Dedifferentiated amniotic fluid mesenchymal stem cell (primary cell): ENCODE measurements around the gene CAMTA1.

Experiments used
- DNase-seq: peaks from one replicate; pipeline ENCODE4 v3.0.0-alpha.2; 2016; ENCODE audit errors: extremely low spot score

CAMTA1 gene

DNA sequence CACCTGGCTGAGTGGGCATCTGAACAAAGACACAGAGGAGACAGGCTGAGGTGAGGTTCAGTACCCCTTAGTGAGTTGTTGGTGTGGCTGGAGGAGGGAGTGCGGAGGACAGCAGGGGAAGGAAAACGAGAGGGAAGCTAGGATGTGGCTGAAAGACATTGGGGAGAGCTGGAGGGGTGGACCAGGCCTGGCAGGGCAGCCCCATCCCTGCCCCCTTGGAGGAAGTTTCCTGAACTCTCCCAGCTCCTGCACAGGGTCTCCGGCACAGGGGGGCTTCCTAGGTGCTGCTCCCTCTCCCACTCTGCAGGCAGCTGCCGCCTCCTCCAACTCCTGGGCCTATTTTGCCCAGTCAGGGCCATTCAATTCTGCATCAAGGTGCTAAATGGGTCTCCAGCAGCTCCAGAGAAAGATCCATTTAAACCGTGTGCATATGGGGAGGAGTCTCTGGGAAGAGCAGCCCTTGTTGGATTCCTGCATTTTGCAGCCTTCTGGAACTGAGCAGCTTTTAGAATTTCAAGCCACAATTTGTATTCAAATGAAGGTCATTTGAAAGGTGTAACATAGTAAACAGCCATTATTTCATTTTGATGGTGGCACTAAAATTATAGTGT lies 193.9 kb downstream of the CAMTA1 start:
- DNase-seq, result no peak

DNA sequence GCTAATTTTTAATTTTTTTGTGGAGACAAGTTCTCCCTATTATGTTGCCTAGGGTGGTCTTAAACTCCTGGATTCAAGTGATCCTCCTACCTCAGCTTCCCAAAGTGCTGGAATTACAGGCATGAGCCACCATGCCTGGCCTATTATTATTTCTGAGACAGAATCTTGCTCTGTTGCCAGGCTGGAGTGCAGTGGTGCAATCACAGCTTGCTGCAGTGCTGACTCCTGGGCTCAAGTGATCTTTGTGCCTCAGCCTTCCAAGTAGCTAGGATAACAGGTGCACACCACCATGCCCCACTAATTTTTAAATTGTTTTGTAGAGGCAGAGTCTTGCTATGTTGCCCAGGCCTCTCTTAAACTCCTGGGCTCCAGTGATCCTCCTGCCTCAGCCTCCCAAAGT lies 196.3 kb downstream of the CAMTA1 start:
- DNase-seq, result no peak

DNA sequence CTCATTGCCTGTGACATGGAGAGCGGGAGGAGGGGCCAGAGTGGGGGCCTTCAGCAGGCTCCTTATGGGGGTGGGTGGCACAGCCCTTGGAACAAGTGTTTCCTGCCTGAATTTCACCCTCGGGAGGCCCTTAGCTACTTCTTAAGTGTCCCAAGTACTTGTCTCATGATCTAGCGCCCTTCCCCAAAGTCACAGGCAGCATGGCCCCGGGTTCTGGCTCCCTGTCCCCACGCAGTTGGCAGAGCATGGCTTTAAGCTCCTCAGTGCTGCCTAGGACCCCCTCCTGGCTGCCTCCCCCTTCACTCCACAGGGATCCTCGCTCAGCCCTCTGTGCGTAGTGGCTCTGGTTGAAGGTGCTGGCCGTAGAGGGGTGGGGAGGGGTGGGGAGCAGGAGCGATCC lies 197.2 kb downstream of the CAMTA1 start:
- no peak for DNase-seq

DNA sequence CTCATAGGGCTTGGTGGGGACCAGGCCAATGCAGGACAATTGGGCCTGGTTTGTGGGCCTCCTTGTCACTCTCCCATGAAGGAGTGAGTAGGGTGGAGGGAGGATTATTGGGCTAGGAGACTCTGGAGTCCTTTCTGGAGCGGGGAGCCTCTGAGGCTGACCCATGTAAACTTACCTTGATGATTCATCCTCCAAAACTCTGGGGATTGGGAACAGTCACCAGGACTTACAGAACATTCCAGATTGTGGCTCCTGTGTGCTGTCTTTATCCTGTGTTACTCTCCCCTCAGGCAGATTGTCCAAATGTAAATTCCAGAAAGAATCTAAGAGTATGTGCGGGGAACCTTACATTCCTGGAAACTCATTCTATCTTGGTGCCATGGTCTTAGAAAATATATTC lies 197.6 kb downstream of the CAMTA1 start:
- DNase-seq, result no peak

DNA sequence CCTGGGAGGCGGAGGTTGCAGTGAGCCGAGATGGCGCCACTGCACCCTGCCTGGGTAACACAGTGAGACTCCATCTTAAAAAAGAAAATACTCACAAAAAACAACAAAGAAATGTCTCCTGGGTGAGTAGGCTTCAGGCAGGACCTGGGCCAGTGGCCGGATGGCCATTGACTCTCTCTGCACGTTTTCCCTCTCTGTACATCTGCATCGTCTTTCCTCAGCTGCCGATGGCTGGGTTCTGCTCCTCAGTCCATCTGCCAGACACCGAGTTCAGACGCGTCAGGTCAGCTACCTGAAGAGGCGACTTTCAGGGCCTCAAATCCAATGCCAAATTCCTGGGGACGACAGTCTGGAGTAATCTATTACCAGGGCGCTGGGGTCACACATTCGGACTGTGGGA lies 199.3 kb downstream of the CAMTA1 start:
- DNase-seq, result no peak

DNA sequence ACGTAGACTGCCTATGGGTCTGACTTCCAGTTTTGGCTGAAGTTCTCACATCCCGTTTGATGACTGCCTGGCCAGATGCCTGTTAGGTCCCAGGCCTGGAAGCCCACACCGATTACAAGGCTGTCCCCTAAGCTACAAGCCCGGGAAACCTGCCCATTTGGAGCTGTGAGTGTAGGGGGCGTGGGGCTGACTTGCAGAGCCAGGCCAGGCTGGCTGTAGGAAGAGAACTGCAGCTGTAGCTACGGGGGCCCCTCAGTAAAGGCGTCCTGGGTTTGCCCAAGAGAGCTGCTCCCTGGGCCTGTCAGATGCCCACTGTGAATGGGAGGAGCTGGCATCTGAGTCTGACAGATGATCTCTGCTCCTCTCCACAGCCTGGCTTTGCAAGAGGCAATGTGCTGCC lies 199.7 kb downstream of the CAMTA1 start:
- no peak for DNase-seq

DNA sequence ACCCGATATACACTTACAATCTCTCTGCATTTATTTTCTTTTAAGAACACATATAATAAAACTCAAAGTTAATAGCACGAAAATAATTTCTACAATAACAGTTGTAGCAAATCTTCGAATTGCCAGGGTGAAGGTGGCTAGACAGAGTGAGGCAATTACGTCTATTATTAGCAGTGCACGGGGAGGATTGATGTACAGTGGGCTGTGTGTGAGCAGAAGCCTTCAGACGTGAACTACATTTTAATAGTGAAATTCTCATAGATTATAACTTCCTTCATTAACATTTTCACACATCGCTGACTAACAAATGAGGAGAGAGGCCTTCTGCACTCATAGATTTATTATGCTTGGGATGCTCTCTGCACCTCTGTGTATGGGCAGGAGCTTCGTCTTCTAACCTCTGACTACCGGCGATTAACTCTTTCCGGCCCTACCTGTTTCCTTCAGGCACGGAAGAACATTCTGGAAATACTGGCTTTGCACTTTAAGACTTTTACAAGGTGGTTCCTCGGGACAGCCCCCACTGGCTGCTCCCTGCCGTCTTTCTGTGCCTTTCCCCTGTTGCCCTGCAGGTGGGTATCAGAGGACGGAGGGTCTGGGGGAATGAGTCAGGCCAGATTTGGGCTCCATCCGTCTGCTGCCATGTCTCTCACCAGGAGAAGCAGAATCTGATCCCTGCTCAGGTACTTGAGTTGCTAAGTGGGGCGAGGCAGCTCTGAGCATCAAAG lies 200.5 kb downstream of the CAMTA1 start:
- DNase-seq, result no peak

DNA sequence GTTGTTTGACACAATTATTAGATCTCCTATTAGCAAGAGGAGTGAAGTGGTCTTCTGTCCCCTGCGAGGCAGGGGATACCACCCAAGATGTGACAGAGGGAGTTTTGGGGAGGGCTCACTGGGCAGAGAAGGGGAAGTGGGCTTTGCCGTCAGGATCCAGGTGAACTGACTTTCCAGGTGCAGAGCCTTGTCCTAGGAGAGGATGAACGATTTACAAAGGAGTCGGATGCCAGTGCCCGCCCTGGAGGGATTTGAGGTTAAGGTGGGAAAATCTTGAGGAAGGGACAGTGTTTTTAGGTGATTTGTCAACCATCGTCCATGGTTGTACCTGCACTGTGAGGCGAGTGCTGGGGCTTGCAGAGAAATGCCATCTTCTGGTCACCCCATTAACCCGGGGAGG lies 201.0 kb downstream of the CAMTA1 start:
- no peak for DNase-seq

DNA sequence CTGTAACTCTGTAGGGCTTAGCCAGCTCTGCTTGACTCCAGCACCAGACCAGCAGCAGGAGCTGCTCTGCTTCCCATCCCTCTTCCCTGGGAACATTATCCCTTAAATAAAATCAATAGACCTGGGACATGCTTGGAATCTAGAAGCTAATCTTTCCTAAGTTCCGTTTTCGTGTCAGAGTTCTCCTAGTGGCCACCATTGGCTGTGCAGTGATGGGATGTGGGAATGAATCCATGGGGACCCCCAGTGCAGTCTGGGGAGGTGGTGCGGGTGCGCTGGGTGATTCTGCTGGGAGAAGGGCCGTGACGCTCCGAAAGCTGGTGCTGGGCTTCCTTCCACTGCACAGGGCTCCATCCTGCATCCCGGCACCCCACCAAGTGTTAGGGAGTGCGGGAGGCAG lies 202.7 kb downstream of the CAMTA1 start:
- DNase-seq, result no peak

DNA sequence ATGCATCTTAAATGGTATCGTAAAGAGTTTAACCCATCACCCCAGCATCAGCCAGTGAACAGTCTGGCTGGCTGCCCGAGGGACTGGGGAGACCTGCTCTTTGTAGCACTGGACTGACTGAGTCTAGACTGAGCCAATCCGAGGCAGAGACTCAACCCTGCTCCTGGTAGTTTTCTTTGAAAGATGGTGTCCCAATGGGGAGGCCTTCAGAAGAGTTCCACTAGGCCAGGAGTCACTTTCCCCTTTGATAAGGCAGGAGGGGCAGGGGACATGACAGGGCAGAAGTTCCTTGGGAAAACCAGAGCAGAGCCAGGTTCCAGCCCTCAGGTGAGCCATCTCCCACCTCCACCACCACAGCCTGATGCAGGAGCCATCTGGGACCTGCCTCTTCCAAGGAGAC lies 203.5 kb downstream of the CAMTA1 start:
- DNase-seq, result no peak

DNA sequence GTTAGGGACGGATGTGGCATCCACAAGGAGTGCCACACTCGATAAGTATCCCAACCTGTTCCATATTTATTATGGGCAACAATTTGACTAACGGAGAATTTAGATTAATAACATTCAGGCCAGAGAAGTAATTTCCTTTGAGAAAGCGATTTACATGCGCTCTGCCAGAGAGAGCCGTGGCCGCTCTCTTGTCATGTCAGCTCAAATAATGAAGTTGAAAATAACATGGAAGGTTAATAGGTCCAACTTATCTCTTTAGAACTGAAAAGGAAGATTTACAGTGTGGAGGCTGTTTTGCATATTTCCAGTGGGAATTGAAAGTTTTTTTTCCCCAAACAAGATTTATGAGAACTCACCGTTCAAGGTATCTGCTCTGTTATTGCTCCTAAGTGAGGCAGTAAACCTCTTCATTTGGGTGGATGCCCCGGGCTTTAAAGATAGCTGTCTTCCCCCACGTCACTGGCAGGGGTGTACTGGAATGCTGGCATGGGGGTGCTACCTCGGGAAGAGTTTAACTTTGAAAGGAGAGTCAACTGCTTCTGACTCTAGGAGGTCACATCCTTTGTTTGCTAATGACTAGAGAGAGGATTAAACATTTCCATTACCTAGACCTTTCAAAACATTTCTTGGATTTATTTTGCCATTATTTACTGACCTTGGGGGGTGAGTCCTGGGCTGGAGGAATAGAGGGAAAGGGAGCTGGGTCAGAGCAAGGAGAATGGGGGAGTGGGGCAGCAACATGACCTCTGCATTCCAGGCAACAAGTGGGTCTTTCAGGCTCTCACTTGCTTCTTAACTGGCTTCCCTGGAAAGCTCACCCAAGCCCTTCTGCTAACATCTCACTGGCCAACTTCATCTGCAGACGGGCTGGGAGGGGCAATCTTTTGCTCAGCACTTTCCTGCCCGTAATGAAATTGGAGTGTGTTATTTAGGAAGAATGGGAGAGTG lies 204.2 kb downstream of the CAMTA1 start:
- no peak for DNase-seq

DNA sequence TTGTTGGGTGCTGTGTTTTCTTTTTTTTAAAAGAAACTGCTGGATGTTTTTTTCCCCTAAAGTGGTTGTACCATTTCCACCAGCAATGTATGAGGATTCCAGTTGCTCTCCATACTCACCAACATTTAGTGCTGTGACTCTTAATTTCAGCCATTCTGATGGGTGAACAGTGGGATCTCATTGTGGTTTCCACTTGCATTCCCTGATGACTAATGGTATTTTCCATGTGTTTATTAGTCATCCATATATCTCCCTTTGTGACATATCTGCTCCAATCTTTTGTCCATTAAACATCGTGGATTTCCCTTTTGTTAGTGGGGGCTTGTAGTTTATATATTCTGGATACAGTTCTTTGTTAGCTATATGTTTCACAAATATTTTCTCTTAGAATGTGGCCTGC lies 206.0 kb downstream of the CAMTA1 start:
- peak; percentile 26 for DNase-seq

DNA sequence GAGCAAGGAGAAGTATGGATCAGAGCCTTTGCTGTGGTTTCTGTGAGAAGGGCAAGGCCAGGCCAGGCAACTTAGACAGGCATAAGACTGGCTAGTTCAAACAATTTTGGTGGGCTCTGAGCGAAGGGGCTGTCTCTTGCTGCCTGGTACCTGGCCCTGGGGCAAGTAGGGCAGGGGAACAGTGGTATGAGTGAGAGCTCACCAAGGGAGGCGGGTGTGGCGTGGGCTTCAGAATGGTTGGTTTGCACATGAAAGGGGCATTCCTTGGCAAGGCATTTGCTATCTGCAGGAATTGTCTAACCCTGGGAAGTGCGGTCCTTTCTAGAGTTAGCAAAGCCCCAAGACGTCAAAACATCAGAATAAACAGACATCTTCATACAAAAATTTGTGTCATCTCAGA lies 210.5 kb downstream of the CAMTA1 start:
- no peak for DNase-seq

DNA sequence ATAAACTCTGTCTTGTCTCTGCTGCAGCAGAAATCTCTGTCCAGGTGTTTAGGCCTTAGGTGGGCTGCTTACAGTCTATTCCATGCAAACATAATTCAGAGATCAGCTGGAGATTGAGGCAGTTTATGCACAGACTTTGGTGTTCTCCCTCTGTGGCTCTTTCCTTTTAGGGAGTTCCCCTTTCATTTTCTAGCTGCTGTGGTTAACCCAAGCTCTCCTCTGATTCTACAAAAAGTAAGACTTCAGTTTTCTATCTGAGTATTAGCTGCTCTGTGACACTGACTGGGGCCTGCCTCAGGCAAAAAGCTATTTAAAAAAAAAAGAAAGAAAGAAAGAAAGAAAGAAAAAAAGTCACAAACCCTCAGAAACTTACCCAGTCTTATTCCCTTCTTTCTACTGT lies 211.1 kb downstream of the CAMTA1 start:
- no peak for DNase-seq

DNA sequence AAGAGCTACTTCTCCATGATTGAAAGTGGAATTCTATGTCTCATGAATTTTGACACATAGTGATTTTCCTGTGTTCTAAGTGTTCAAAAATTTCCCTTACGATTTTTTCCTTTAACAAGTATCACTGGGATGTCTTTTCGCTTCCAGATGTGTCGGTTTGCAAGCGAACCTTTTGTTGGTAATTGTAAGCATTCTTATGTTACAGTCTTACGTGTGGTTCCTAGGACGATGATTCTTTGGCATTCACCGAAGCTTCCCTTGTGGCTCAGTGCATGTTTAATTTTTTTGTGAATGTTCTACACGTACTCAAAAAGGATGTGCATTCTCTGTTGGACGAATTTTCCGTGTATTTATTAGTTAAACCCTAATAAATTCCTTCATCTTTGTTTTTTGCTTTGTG lies 211.6 kb downstream of the CAMTA1 start:
- DNase-seq, result no peak

DNA sequence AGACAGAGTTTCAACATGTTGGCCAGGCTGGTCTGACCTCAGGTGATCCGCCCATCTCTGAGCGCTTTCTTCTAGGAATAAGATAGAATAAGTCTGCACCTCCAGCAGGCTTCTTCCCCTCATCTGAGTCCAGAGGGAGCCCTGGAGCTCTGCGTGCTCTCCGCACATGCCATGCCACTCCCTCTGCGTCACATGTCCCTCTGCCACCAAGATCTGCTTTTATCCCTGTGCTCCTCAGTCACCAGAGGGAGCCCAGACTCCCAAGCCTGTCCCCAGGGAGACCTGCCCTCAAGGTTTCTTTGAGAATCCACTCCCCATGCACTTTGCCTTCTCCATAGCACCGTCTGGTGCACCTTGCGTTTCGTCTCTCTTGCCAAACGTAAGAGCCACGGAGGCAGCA lies 213.0 kb downstream of the CAMTA1 start:
- no peak for DNase-seq

DNA sequence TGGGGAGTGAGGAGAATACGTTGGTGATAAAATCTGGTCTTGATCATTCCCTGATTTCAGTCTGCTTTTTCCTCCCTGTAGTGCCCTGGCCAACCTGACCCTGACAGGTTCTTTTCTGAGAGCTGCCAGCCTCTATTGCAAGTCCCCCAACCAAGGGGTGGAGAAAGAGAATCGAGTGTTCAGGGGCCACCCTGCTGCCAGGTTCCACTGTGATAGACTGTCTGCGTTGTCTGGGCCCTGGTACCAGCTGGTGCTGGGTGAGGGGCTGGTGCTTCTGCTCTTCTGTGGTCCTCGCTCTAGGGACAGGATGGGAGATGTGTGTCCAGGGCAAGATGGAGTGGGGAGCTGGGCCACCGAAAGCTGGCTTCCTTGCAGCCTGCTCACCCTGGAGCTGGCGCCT lies 214.6 kb downstream of the CAMTA1 start:
- DNase-seq, result no peak

DNA sequence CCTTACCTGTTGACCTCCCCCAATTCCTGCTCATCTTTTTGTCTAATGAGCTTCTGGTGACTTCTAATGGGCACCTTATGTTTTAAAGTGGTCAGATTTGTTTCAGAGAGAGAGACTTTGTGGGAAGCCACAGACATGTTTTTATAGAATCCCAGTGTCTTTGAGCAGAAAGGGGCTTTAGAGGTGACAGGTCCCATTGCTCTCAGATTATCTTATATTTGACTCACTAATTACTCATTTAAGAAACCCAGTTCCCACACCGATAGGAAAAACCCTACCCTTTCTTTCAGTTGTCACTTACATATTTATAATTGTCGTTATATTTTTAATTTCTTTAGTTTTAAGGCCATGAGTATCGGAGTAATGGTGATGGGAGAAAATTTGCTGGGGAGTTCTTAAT lies 215.5 kb downstream of the CAMTA1 start:
- no peak for DNase-seq

DNA sequence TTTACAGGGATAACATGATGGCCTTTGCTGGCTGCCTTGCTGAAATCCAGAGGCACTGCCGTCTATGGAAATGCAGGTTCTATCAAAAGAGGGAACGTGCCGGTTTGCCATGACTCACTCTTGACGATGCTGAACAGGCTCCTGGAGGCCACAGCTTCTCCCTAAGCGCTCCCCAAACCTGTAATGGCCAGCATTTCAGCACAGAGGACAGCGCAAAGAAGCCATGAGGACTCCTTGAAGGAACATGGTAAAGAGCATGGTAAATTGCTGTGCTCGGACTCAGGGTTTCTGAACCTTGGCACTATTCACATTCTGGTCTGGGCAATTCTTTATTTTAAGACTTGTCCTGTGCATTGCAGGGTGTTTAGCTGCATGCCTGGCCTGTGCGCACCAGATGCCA lies 217.5 kb downstream of the CAMTA1 start:
- DNase-seq, result no peak

DNA sequence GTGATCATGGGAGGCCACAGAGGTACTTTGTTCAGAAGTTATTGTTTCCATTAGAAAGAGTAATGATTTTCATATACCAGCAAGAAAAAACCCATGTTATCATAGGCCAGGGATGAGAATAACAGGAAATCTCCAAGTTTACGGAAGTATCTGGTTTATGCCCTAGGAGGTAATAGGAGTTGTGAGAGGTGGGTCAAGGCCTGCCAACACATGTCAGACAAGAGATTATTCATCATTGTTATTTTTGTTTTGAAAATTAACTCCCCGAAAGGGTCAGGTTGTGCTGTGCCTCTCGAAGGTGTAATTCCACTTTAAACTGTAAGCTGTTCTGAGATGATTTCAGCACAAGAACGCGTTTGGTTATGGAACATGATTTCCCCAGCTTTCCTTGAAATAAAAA lies 218.4 kb downstream of the CAMTA1 start:
- no peak for DNase-seq

DNA sequence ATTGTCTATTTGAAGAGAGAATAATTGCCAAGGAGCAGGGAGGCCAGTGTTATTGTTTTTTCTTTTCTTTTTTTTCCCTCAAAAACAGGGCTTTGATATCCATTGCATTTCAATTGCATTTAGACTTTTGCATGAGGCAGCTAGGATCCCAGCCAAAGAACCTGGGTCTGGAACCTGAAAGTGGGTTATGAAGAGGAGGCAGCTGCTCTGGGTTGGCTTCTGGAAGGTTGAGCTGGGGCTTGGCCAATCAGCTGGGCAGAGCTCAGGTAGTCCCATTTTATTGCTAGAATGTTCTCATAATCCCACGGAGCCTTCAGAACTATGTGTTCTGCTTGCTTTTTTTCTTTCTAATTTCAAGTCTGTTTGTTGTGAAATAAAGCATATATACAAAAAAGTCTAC lies 218.9 kb downstream of the CAMTA1 start:
- DNase-seq, result no peak

DNA sequence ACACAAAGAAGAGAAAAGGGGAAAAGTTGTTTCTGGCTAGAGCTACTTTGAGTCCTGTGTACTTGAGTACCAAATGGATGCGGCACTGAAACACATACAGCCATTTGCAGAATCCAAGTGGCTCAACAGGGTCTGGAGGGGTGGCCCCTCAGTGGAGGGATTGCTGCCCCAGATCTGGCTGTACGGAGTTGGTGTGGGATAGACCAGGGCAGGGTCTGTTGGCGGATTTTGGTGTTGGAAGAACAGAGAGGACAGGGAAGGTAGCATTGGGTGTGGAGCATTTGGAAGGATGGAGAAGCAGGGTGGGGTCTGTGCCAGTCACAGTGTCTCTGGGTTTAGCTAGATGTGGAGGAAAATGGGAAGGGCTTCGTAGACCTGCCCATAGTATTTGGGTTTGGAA lies 220.5 kb downstream of the CAMTA1 start:
- DNase-seq, result no peak
